HL-60/S4 treated with phorbol 12-myristate 13-acetate at 8.2 ng/mL for 4 days and 3 days (cell line): ENCODE measurements around the gene MED25.

Experiments used
- in situ Hi-C: fragments of 300-500 bp; cut with MboI; formaldehyde crosslinking; loops from 2 replicates; pipeline ENCODE4 v1.15.0; 2022; ENCODE audit warnings: low sequenced_read_pairs

Gene MED25

DNA sequence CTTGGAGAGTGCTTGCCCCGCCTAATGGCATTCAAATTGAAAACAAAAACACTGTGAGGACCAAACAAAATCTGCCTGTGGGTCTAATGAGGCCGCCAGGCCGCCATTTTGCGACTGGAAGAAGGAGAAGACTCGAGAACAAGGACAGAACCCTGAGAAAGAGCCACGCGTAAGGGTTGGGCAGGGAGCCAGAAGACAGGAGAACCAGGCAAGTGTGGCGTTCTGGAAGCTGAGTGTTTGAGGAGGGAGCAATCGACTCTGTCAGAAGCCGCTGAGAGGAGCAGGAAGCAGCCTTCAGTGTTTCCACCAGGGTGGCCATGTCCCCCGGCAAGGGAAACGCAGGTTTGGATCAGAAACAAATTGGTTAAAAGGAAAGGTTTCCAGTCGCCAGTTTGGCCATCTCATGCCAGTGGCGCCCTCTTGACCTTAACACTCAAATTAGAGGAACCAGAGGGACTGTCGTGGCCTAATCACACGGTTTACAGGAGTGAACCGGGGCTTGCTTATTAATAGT is 22.7 kb downstream of the MED25 start:
- in situ Hi-C loops = no loop called here

DNA sequence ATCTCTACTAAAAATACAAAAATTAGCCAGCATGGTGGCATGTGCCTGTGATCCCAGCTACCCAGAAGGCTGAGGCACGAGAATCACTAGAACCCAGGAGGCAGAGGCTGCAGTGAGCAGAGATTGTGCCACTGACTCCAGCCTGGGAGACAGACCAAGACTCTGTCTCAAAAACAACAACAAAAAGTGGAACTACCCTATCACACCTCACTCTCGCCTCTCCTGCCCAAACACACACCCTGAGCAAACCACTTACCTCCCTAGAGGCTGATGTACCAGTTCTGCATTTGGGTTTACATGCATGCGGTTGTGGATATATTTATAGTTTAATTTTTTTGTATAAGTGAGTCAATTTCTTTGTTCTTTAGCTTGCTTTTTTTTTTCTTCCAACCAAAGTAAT is 25.2 kb downstream of the MED25 start:
- in situ Hi-C loops = no loop called here

- in situ Hi-C loops = no loop called here
These were observed 26.3 kb downstream of the MED25 start for GRCh38 chr19:49844138-49845095.

GRCh38 chr19:49845414-49845813 is 27.3 kb downstream of the MED25 start:
- in situ Hi-C loops = no loop called here

- in situ Hi-C loops = no loop called here
These were observed 28.3 kb downstream of the MED25 start for GRCh38 chr19:49846408-49846807.

DNA sequence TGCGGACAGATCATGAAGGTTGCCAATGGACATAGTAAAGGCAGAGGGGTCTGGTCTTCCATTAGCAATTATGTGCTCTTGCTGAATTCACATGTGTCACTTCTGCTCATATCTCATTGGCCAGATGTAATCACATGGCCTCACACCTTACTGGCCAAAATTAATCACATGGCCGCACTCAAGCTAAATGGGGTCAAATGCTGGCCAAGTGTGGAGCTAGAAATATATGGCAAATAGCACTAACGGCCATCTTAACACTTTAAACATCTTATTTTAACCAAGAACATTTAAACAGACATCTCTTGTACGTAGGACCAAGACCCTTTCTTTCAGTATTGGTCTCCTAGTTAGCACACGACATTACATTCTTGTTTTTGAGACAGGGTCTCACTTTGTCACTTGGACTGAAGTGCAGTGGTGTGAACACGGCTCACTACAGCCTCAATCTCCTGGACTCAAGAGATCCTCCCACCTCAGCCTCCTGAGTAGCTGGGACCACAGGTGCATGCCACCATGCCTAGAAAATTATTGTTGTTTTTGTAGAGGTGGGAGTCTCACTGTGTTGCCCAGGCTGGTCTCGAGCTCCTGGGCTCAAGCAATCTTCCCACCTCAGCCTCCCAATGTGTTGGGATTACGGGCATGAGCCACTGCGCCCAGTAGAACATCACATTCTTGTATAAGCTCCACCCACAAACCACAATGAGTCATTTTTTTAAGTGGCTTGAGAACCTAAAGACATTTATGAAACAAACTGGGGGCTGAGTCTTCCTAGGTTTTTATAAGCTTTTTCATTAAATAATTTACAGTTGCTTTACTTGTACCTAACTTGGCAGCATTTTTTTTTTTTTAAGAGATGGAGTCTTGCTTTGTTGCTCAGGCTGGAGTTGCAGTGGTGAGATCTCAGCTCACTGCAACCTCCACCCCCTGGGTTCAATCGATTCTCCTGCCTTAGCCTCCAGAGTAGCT is 29.9 kb downstream of the MED25 start:
- in situ Hi-C loops = no loop called here

DNA sequence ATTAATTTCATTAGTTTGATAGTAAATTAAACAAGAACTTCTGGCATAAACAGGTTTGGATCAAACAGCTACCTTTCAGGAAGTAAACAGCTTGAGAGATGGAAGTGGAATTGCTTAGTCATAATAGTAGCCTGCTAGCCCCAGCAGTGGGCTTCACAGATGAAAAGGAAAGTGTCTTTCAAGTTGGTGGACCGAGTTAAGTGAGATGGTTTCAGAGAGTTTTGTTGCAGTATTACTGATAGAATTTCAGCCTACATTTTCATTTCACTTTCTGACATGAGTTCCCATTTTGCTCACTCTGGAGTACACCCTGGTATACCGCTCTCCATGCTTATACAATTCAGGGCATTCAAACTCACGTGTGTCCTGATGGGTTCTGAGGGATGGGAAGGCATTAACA is 30.8 kb downstream of the MED25 start:
- in situ Hi-C loops = no loop called here

- in situ Hi-C loops = no loop called here
These were observed 31.5 kb downstream of the MED25 start for GRCh38 chr19:49849433-49850220.

GRCh38 chr19:49850221-49850486 is 32.1 kb downstream of the MED25 start:
- in situ Hi-C loops = no loop called here

DNA sequence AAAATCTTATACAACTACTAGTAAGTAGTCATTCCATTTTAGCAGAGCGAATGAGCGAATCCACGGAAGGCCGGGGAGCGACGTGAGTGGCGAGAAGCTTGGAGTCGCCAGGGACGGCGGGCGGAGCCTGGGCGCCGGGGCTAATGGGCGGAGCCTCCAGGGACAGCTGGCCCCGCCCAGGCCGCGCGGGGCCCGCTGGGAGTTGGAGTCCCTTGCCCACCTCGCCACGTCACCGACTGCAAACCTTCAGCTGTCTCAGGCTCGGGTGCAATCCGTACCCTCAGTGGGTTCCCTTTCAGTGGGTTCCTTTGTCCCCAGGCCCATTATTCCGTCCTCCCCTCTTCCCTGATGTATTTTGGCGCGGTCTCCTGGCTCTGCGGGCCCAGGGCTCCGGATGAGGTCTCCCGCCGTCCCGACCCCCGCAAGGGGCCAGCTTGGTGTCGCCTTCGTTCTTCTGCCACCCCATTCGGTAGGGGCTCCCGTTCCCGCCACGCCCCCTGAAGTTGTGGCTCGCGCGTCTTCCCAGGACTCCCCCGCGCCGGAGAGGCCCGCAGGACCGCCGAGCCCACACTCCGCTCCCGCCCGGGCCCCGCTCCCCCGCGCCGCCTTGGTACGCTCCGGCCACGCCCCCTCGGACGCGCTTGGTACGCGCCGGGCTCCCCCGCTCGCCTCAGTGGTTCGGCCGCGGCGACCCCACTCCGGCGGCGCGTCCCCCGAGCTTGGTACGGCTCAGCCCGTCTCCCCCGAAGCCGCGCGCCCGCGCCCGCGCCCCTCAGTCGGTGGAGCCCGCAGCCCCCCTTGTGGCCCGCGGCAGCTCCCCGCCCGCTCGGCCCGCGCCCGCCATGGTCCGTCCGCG is 32.6 kb downstream of the MED25 start, which contains the start of gene PTOV1:
TSS of gene PTOV1 (plus strand) at position 673 of the 856 bp plus-strand sequence.
- in situ Hi-C loops = no loop called here

DNA sequence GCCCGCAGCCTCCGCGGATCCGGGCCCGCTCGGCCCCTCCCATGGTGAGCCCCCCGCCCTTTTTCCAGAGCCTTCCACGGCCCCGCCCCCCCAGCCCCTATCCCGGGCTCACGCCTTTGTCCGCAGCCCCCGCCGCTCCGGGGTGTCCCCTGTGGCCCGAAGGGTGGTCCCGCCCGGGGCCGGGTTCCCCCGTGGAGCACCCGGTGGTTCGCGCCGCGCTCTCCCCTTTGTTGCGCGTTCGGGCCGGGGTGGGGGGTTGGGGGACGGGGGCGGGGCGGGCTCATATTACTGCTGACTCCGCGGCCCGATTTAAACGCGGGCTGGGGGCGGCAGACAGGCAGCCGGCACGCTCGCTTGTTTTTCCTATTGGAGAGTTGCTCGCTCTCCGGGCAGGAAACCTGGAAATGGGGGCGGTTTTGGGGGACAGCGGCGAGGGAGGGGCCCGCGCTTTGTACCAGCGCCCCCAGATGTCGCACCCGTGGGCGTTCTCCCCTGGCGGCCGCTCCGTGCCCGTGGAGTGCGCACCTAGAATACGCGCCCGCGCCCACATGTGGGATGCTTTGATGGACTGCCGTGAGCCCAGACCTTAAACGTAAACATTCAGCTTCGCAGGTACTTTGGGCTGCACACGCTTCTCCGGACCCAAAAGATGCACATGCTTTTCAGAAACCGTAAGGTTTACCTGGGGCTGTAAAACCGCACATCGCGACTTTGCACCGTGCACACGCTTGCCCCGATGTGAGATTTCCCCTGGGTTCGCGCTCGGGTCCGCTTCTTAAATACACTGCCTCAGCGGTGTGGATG is 33.6 kb downstream of the MED25 start:
- in situ Hi-C loops = no loop called here

GRCh38 chr19:49852631-49853126 is 34.6 kb downstream of the MED25 start:
- in situ Hi-C loops = no loop called here

GRCh38 chr19:49853852-49854377 is 35.8 kb downstream of the MED25 start:
- in situ Hi-C loops = no loop called here

DNA sequence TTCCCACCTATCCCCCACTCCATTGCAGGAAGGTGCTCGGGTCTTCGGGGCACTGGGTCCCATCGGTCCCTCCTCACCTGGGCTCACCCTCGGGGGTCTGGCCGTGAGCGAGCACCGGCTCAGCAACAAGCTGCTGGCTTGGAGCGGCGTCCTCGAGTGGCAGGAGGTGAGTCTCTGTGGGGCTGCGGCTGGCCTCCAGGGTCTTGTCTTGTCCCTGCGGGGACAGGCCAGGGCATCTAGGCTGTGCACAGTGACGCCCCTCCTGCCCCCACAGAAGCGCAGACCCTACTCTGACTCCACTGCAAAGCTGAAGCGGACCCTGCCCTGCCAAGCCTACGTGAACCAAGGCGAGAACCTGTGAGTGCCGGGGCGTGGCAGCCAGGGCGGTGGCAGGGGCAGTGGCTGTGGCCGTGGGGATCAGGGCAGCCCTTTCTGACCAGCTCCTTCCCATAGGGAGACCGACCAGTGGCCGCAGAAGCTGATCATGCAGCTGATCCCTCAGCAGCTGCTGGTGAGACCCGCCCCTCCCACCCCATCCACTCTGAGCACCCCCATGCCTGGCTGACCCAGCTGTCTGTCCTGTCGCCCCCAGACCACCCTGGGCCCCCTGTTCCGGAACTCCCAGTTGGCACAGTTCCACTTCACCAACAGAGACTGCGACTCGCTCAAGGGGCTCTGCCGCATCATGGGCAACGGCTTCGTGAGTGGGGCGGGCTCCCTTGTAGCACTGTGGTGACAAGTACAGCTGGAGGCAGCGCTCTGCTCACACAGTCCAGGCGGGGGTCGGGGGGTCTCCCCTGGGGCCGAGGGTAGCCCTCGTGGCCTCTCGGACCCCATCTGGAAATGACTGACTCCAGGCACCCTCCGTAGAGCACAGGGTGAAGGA is 36.5 kb downstream of the MED25 start:
- in situ Hi-C loops = no loop called here

- in situ Hi-C loops = no loop called here
These were observed 37.2 kb downstream of the MED25 start for GRCh38 chr19:49855277-49855675.

GRCh38 chr19:49855676-49856573 is 37.8 kb downstream of the MED25 start:
- in situ Hi-C loops = no loop called here
